CD8-positive, alpha-beta memory T cell (primary cell): ENCODE results near the gene COL4A1. TPM values are rescaled to one million over a fixed set of nuclear protein-coding genes. Genes with fewer than 3 reads are reported as not detected.
"Not testable (repeated sequence)": the region's sequence is repeated elsewhere in the genome, so short reads cannot be mapped to it uniquely, and the experiment has no call there.

Experiments
- CTCF ChIA-PET: fragments of 350-600 bp; sonication (Branson Sonifier 250); formaldehyde crosslinking; loops from one replicate; lab custom pipeline; 2021; ENCODE audit warnings: antibody characterized with exemption; lab: Charles Lee
- POLR2A ChIA-PET: fragments of 350-600 bp; sonication (Branson Sonifier 250); formaldehyde crosslinking; loops from one replicate; lab custom pipeline; 2021; ENCODE audit warnings: antibody characterized with exemption; lab: Charles Lee
- DNase-seq, 5 donors: peaks; one replicate each; pipeline versions ENCODE4 v3.0.0 to v3.0.0-alpha.2; 2020 to 2022; ENCODE audit warnings: mixed read lengths in 1 of 5
- H3K27ac ChIP-seq: one replicate; pipeline ENCODE4 v1.7.0; 2013; ENCODE audit warnings: low read depth, mild to moderate bottlenecking, low read length, moderate library complexity
- H3K27me3 ChIP-seq: 2 replicates; pipeline ENCODE4 v1.7.0; 2013; ENCODE audit warnings: low read length, mild to moderate bottlenecking; ENCODE audit not compliant: insufficient read depth, poor library complexity, severe bottlenecking
- H3K36me3 ChIP-seq: 2 replicates; pipeline ENCODE4 v1.7.0; 2013; ENCODE audit warnings: mild to moderate bottlenecking, low read length, moderate library complexity; ENCODE audit not compliant: insufficient read depth
- H3K4me1 ChIP-seq: 2 replicates; pipeline ENCODE4 v1.7.0; 2013; ENCODE audit warnings: mild to moderate bottlenecking, low read length, moderate library complexity; ENCODE audit not compliant: insufficient read depth
- H3K4me3 ChIP-seq: 2 replicates; pipeline ENCODE4 v1.7.0; 2013; ENCODE audit warnings: mild to moderate bottlenecking, low read length
- H3K9me3 ChIP-seq: 2 replicates; pipeline ENCODE4 v1.7.0; 2013; ENCODE audit warnings: mild to moderate bottlenecking, low read length
- H3K27ac Mint-ChIP-seq, 8 donors: one replicate each; pipeline ENCODE4 v1.8.0; 2020 to 2021; ENCODE audit warnings: mixed read lengths in 8 of 8, mild to moderate bottlenecking in 6 of 8, inconsistent platforms in 3 of 8, moderate library complexity in 3 of 8
- H3K27me3 Mint-ChIP-seq, 2 donors: one replicate each; pipeline ENCODE4 v1.8.0; 2020 to 2021; ENCODE audit warnings: mixed read lengths in 2 of 2, mild to moderate bottlenecking in 1 of 2, moderate library complexity in 1 of 2
- H3K36me3 Mint-ChIP-seq, 3 donors: one replicate each; pipeline ENCODE4 v1.8.0; 2020 to 2021; ENCODE audit warnings: mixed read lengths in 3 of 3, inconsistent platforms in 1 of 3, mild to moderate bottlenecking in 1 of 3
- H3K4me1 Mint-ChIP-seq, 3 donors: one replicate each; pipeline ENCODE4 v1.8.0; 2020 to 2021; ENCODE audit warnings: mixed read lengths in 3 of 3, inconsistent platforms in 1 of 3, mild to moderate bottlenecking in 1 of 3
- H3K4me3 Mint-ChIP-seq, 7 donors: one replicate each; pipeline ENCODE4 v1.8.0; 2020 to 2021; ENCODE audit warnings: mixed read lengths in 7 of 7, mild to moderate bottlenecking in 6 of 7, moderate library complexity in 4 of 7, inconsistent platforms in 2 of 7
- H3K9me3 Mint-ChIP-seq, 5 donors: one replicate each; pipeline ENCODE4 v1.8.0; 2020 to 2022; ENCODE audit warnings: mixed read lengths in 5 of 5, mild to moderate bottlenecking in 3 of 5, moderate library complexity in 2 of 5, inconsistent platforms in 1 of 5
- polyA plus RNA-seq: library from polyadenylated mRNA; unstranded; fragments of 300-500 nt; fragmentation: Illumina TruSeq; gene quantifications from one replicate; pipeline ENCODE4 v1.2.3, GENCODE V29; 2021
- total RNA-seq, 2 experiments: library from RNA; stranded (reverse); gene quantifications; one replicate each; pipeline ENCODE4 v1.2.3, GENCODE V29; 2021

The COL4A1 gene
- total and polyA plus RNA-seq, 3 experiments from 2014 or later: not detected

DNA sequence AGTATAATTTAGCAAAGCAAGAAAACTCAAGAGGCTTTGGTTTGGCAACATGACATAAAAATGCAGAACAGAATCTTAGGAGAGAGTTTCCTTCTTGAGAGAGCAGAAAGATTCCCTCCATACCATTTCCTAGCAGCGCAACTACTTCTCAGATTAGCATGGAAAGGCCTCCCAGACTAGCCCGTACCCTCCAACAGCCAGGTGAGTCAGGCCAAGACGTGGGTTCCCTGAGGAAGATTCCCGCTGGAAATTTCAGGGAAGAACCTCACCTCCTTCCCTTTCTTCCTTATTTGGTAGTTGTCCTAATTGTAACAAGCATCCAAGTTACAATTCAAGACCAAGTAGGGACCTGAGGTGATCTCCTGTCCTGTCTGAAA, 12.4 kb upstream of the COL4A1 start:
- Histone ChIP-seq H3K27ac (no peak overlapping the region), H3K36me3 (no peaks in the 10 kb centered on the region), H3K27me3 (no peaks in the 10 kb centered on the region), H3K4me1 (no peaks in the 10 kb centered on the region), H3K9me3 (no peaks in the 10 kb centered on the region), H3K4me3 (no peak overlapping the region)
- Mint-ChIP-seq H3K27ac (no peak overlapping the region), H3K9me3 (no peaks in the 10 kb centered on the region), H3K27me3 (peaks cover 24 to 26% of the 10 kb centered on the region in 2 donors), H3K36me3 (no peaks in the 10 kb centered on the region), H3K4me3 (no peak overlapping the region), H3K4me1 (peaks cover 0 to 4% (median 0%) of the 10 kb centered on the region in 3 donors)
- no peak for DNase-seq
- ChIA-PET POLR2A (no interaction called here), CTCF (no interaction called here)

DNA sequence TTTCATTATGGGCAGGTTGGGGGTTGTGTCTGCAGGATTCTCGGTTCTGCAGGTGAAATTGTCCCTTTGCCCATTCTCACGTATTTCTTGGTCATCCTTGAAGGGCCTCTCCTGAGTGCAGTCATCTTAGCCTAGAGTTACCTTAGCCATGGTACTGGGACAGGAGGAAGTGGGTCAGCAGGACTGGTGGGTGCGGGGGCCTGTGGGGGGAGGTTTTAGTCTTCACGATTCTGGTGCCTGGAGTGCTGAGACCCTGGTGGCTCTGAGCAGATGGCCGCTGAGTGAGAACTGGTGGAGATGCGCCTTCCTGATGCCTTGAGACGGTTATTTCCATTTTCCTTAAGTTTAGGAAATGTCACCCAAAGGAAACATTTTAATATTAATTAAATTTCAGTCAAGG, 12.0 kb upstream of the COL4A1 start:
- Mint-ChIP-seq H3K9me3 (no peaks in the 10 kb centered on the region), H3K36me3 (no peaks in the 10 kb centered on the region), H3K4me1 (peaks cover 0 to 4% (median 0%) of the 10 kb centered on the region in 3 donors), H3K27me3 (peaks cover 26 to 31% of the 10 kb centered on the region in 2 donors), H3K4me3 (no peak overlapping the region), H3K27ac (no peak overlapping the region)
- CTCF ChIA-PET: no interaction called here
- no peak overlapping the region for H3K4me3 ChIP-seq
- no peak for DNase-seq
- H3K36me3 ChIP-seq: no peaks in the 10 kb centered on the region
- H3K9me3 ChIP-seq: no peaks in the 10 kb centered on the region
- H3K27me3 ChIP-seq: peaks cover 3% of the 10 kb centered on the region
- no peak overlapping the region for H3K27ac ChIP-seq
- no peaks in the 10 kb centered on the region for H3K4me1 ChIP-seq
- POLR2A ChIA-PET: no interaction called here

DNA sequence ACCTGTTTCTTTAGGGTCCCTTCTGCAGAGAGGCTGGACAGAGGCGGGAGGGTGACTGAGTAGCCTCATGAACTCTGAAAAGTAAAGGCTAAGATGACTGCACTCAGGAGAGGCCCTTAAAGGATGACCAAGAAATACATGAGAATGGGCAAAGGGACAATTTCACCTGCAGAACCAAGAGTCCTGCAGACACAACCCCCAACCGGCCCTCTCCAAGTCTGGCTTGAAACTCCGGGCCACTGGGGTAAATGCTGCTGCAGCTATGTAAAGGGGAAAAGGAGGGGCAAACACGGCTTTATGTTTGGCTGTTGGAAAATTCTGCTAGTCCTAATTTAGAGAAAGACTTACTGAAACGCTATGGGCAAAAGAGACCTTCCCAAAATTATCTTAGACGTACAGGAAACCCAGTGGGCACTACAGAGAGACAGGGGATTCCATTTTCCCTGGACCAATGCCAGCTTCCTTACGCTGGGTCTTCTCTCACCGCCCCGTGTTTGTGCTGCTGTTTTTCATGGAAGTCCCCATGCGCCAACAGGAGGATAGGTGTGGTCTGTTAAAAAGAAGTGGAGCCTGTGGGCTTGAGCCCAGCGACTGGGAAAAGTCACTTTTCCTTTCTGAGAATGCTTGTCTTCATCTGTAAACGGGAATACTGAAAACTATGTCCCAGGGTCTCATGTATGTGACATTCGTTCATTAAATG, 10.7 kb upstream of the COL4A1 start:
- no peak for DNase-seq
- Mint-ChIP-seq H3K36me3 (no peaks in the 10 kb centered on the region), H3K27me3 (peaks cover 23 to 36% of the 10 kb centered on the region in 2 donors), H3K4me1 (peaks cover 0 to 4% (median 0%) of the 10 kb centered on the region in 3 donors), H3K27ac (no peak overlapping the region), H3K4me3 (no peak overlapping the region), H3K9me3 (no peaks in the 10 kb centered on the region)
- Histone ChIP-seq H3K36me3 (no peaks in the 10 kb centered on the region), H3K27ac (no peak overlapping the region), H3K4me1 (no peaks in the 10 kb centered on the region), H3K4me3 (no peak overlapping the region), H3K27me3 (peaks cover 3% of the 10 kb centered on the region), H3K9me3 (no peaks in the 10 kb centered on the region)
- POLR2A ChIA-PET: no interaction called here
- CTCF ChIA-PET: no interaction called here

DNA sequence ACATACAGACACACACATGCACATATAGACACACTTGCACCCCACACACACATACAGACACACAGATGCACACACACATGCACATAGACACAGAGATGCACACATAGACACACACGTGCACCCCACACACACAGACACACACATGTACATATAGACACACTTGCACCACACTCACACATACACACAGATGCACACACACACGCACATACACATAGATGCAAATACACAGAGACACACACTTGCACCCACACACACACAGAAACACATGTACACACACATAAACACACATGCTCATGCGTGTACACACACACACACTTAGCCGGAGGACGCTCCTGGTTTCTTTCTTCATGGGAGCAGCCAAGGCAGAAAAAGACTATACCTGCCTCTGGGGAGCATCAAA, 10.1 kb upstream of the COL4A1 start:
- Mint-ChIP-seq H3K9me3 (no peaks in the 10 kb centered on the region), H3K4me3 (no peak overlapping the region), H3K36me3 (no peaks in the 10 kb centered on the region), H3K27ac (no peak overlapping the region), H3K4me1 (peaks cover 0 to 4% (median 0%) of the 10 kb centered on the region in 3 donors), H3K27me3 (peaks cover 20 to 37% of the 10 kb centered on the region in 2 donors)
- Histone ChIP-seq H3K36me3 (no peaks in the 10 kb centered on the region), H3K4me1 (no peaks in the 10 kb centered on the region), H3K27me3 (peaks cover 3% of the 10 kb centered on the region), H3K27ac (no peak overlapping the region), H3K4me3 (no peak overlapping the region), H3K9me3 (no peaks in the 10 kb centered on the region)
- POLR2A ChIA-PET: no interaction called here
- no peak for DNase-seq
- CTCF ChIA-PET: no interaction called here

DNA sequence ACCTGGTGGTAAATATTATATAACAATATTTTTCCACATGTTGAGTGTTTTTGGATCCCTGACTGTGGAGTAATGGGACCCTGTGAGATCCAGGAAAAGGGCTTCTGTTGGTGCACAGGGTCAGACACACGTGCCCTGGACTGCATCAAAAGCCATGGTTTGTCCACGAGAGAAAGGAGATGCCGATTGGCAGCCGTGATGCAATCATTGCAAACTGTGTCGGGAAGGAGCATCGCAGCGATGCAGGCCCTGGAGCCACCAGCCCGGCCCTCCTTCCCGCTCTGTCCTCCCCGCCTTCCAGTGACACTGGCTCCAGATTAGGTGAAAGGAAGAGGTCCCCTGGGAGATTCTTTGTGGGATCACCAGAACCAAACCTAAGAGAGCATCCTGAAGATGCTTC, 9.2 kb upstream of the COL4A1 start:
- H3K9me3 ChIP-seq: no peaks in the 10 kb centered on the region
- no peaks in the 10 kb centered on the region for H3K36me3 ChIP-seq
- no peaks in the 10 kb centered on the region for H3K9me3 Mint-ChIP-seq
- ChIA-PET CTCF (no interaction called here), POLR2A (no interaction called here)
- no peaks in the 10 kb centered on the region for H3K36me3 Mint-ChIP-seq
- H3K4me3 Mint-ChIP-seq: no peak overlapping the region
- peaks cover 3% of the 10 kb centered on the region for H3K27me3 ChIP-seq
- peaks cover 0 to 4% (median 0%) of the 10 kb centered on the region in 3 donors for H3K4me1 Mint-ChIP-seq
- H3K4me1 ChIP-seq: no peaks in the 10 kb centered on the region
- no peak overlapping the region for H3K4me3 ChIP-seq
- H3K27me3 Mint-ChIP-seq: peaks cover 23 to 33% of the 10 kb centered on the region in 2 donors
- DNase-seq: no peak
- no peak overlapping the region for H3K27ac Mint-ChIP-seq
- no peak overlapping the region for H3K27ac ChIP-seq

DNA sequence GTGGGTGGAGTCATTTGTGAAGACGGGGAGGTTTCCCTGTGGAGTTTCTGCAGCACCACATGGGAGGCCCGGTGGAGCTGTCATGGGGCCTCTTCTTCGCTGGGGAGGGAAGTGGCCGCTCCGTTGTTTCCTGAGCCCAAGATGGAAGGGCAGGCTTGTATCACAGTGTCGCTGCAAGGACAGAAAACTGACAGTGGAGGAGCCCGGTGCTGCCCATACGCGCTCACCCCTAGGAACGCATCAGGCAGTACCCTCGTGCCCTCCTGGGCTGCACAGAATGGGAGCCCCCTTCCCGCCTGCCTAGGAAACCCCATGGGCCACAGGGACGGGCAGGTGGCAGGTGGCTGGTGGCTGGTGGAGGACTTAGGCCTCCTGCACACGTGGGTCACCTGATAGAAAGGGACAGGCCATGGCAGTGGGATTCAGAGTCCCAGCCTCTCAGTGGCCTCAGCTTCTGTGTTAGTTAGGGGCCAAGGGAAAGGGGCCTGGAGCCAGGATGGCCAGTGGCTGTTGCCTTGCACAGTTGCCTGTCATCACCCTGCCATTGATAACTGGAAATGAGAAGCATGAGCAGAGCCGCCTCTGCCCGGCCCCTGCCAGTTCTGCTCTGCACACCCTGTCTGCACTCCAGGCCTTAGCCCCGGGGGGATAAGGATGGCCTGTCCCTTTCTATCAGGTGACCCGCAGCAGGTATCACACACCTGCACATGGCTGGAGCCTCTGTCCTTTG, 7.7 kb upstream of the COL4A1 start:
- ChIA-PET POLR2A (no interaction called here), CTCF (no interaction called here)
- Histone ChIP-seq H3K36me3 (no peaks in the 10 kb centered on the region), H3K4me3 (no peak overlapping the region), H3K27ac (no peak overlapping the region), H3K4me1 (no peaks in the 10 kb centered on the region), H3K27me3 (peaks cover 3% of the 10 kb centered on the region), H3K9me3 (no peaks in the 10 kb centered on the region)
- Mint-ChIP-seq H3K4me3 (no peak overlapping the region), H3K9me3 (no peaks in the 10 kb centered on the region), H3K27me3 (peaks cover 28 to 47% of the 10 kb centered on the region in 2 donors), H3K36me3 (no peaks in the 10 kb centered on the region), H3K27ac (no peak overlapping the region), H3K4me1 (peaks cover 0 to 2% (median 0%) of the 10 kb centered on the region in 3 donors)
- no peak for DNase-seq

DNA sequence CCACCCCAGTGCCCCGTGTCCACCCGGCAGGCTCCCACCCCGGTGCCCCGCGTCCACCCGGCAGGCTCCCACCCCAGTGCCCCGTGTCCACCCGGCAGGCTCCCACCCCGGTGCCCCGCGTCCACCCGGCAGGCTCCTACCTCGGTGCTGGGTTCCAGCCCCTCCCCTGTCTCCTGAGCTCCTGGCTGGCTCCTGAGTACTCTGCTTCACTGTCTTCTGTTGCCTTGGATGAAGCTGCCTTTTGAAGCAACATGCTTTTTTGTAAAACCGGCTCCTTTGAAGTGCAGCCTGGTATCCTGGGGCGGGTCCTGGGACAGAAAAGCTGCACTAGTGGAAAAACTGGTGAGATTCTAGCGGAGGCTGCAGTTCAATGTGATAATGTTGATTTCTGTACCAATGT, 6.8 kb upstream of the COL4A1 start:
- H3K27me3 ChIP-seq, H3K9me3 Mint-ChIP-seq, H3K9me3 ChIP-seq, H3K27ac Mint-ChIP-seq, CTCF ChIA-PET, H3K36me3 ChIP-seq, H3K36me3 Mint-ChIP-seq, H3K27ac ChIP-seq, H3K4me1 Mint-ChIP-seq, H3K4me3 ChIP-seq, H3K4me1 ChIP-seq, DNase-seq, POLR2A ChIA-PET: not testable (repeated sequence)
- Mint-ChIP-seq H3K27me3 (peaks cover 33 to 50% of the 10 kb centered on the region in 2 donors), H3K4me3 (peak overlapping the region in 1 of 7 donors; percentile 8)

DNA sequence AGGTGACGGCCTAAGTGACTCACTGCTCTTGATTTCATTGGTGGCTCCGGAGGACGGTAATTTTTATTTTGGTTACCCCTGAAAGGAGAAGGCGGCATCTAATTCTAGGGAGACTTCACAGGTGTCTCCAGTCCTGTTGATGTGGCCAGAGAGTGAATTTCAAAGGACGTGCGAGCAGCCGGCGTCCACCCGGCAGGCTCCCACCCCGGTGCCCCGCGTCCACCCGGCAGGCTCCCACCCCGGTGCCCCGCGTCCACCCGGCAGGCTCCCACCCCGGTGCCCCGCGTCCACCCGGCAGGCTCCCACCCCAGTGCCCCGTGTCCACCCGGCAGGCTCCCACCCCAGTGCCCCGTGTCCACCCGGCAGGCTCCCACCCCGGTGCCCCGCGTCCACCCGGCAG, 6.3 kb upstream of the COL4A1 start:
- H3K9me3 Mint-ChIP-seq, H3K27ac ChIP-seq, POLR2A ChIA-PET, H3K4me1 ChIP-seq, H3K27me3 ChIP-seq, H3K4me3 ChIP-seq, H3K36me3 ChIP-seq, H3K4me1 Mint-ChIP-seq, DNase-seq, CTCF ChIA-PET, H3K27ac Mint-ChIP-seq, H3K9me3 ChIP-seq, H3K36me3 Mint-ChIP-seq, H3K4me3 Mint-ChIP-seq: not testable (repeated sequence)
- peaks cover 33 to 53% of the 10 kb centered on the region in 2 donors for H3K27me3 Mint-ChIP-seq
